ENCODE data around the gene DLGAP1. TPM values are rescaled to one million over a fixed set of nuclear protein-coding genes. Genes with fewer than 3 reads are reported as not detected.

The DLGAP1 gene
- total and polyA plus RNA-seq, 10 of the 15 experiments (the other 5 are each of a cell fraction or from before 2014, with no cell fraction given): 0.23 to 27.6 (median 1.9) TPM

- POLR2A ChIA-PET: interaction anchor here (0.6 kb wide), 1 partner anchor 398 kb away, joined by 4 read pairs; no protein-coding TSS in a partner anchor
- Histone ChIP-seq H3K79me2 (ENCODE audit: control insufficient read depth, insufficient read depth, low read length) (no peaks in the 10 kb centered on the region), H3K27me3 (replicated peaks in 1 of 2; ENCODE audit: control insufficient read depth in 2 of 2, insufficient read depth in 2 of 2, low read length in 1 of 2) (no peaks in the 10 kb centered on the region), H4K20me1 (ENCODE audit: control insufficient read depth, insufficient read depth) (no peaks in the 10 kb centered on the region), H3K9ac (ENCODE audit: control insufficient read depth, insufficient read depth, low read length) (no peak overlapping the region), H3K4me3 (no peak overlapping the region), H3K36me3 (ENCODE audit: control insufficient read depth in 2 of 2, insufficient read depth in 2 of 2, low read length in 1 of 2) (no peaks in the 10 kb centered on the region), H3K27ac (ENCODE audit: control insufficient read depth, insufficient read depth) (no peak overlapping the region), H3K9me3 (replicated peaks; ENCODE audit: control insufficient read depth, insufficient read depth, low read length) (no peaks in the 10 kb centered on the region), H3K4me2 (ENCODE audit: control insufficient read depth, insufficient read depth) (no peak overlapping the region), H3K4me1 (ENCODE audit: control insufficient read depth, insufficient read depth, low read length) (no peaks in the 10 kb centered on the region), H2AFZ (ENCODE audit: control insufficient read depth, low read depth, low read length) (no peak overlapping the region)
- SMC1A ChIA-PET (ENCODE audit: uncharacterized antibody, unreplicated experiment): interaction anchor here (1.1 kb wide), 1 partner anchor 25 kb away, joined by 3 read pairs; no protein-coding TSS in a partner anchor
- DNase-seq (ENCODE audit: low read depth, low spot score) (no peak), ATAC-seq (no peak), FAIRE-seq (no peak)
- in situ Hi-C loops (cut with MboI): no loop called here
- intact Hi-C loops (cut with micrococcal nuclease; ENCODE audit: unreplicated experiment): loop anchor here (5.0 kb wide), 1 partner anchor 297 kb away; no protein-coding TSS in a partner anchor
- RAD21 ChIA-PET (ENCODE audit: unreplicated experiment): no interaction called here
- CTCF ChIA-PET: interaction anchor here (1.2 kb wide), 2 partner anchors 23 to 25 kb away, joined by 3 read pairs; no protein-coding TSS in a partner anchor
- no TSS peak for BruUV-seq (replicated peaks)
- WGBS (ENCODE audit: insufficient coverage, insufficient replicate concordance, low lambda C conversion rate, missing lambda C conversion rate): 32% methylated on average over 9 of the region's 9 CpGs
- TF ChIP-seq SREBF1 (IDR thresholded peaks at IDR 0.05; ENCODE audit: low read length) (no peak), NR2C1 (IDR thresholded peaks at IDR 0.05) (no peak), RBBP5 (conservative IDR thresholded peaks at IDR 0.05) (no peak), ZBED1 (IDR thresholded peaks at IDR 0.05; ENCODE audit: borderline replicate concordance) (no peak), ZSCAN29 (IDR thresholded peaks at IDR 0.05) (no peak), NR2F1 (conservative IDR thresholded peaks at IDR 0.05) (no peak), EP300 (IDR thresholded peaks at IDR 0.05; ENCODE audit: borderline replicate concordance in 1 of 2, control insufficient read depth in 1 of 2, low read depth in 2 of 2, low read length in 2 of 2) (no peak), SMARCA5 (IDR thresholded peaks at IDR 0.05) (no peak), KLF5 (IDR thresholded peaks at IDR 0.05; ENCODE audit: partially characterized antibody) (no peak), IRF5 (IDR thresholded peaks at IDR 0.05; ENCODE audit: borderline replicate concordance) (no peak), NR2C2 (IDR thresholded peaks at IDR 0.05; ENCODE audit: borderline replicate concordance, control insufficient read depth, insufficient read length, low read depth) (no peak), EZH2 (IDR thresholded peaks at IDR 0.05; ENCODE audit: borderline replicate concordance, control insufficient read depth, low read depth, low read length) (no peak), CTCF (IDR thresholded peaks at IDR 0.05 in 2 of 3, conservative IDR thresholded peaks at IDR 0.05 in 1 of 3; ENCODE audit: control insufficient read depth in 2 of 3, extremely low read depth in 1 of 3, insufficient read depth in 1 of 3, low read depth in 3 of 3, low read length in 3 of 3) (no peak), PRDM15 (CRISPR knock-in tag; IDR thresholded peaks at IDR 0.05) (no peak), ZNF622 (IDR thresholded peaks at IDR 0.05) (no peak), GABPA (IDR thresholded peaks at IDR 0.05; ENCODE audit: low read depth) (no peak)
Measured at GRCh38 chr18:3689986-3690763, 764.9 kb downstream of the DLGAP1 start.
